SU-DHL-6 (cell line): ENCODE data around the gene SLC25A18.

Experiments
- H2AFZ ChIP-seq: fragments of 200-600 bp; sonication (generic); 2 replicates; pipeline ENCODE4 v1.6.1; 2014; ENCODE audit warnings: low read depth, mild to moderate bottlenecking, moderate library complexity, mixed read lengths, antibody characterized with exemption, low read length; ENCODE audit not compliant: severe bottlenecking
- H3F3A ChIP-seq: fragments of 200-600 bp; shearing (Covaris generic); 2 replicates; pipeline ENCODE4 v1.6.0; 2016; ENCODE audit warnings: antibody characterized with exemption, mild to moderate bottlenecking; ENCODE audit not compliant: insufficient read depth
- H3K27ac ChIP-seq: fragments of 200-600 bp; sonication (generic); 2 replicates; pipeline ENCODE4 v1.5.1; 2016; ENCODE audit warnings: low read depth, mild to moderate bottlenecking, low read length, moderate library complexity, mixed read lengths
- H3K27me3 ChIP-seq: fragments of 200-600 bp; sonication (generic), shearing (Covaris generic); 2 replicates; pipeline ENCODE4 v1.6.0; 2014; ENCODE audit warnings: mild to moderate bottlenecking, low read length
- H3K36me3 ChIP-seq: fragments of 200-600 bp; sonication (generic); 2 replicates; pipeline ENCODE4 v1.6.1; 2014; ENCODE audit warnings: mild to moderate bottlenecking, low read length, mixed read lengths
- H3K4me2 ChIP-seq: fragments of 300-600, 200-600 bp; shearing (Covaris generic), sonication (generic); 2 replicates; pipeline ENCODE4 v1.6.0; 2014; ENCODE audit warnings: low read length, low read depth, mild to moderate bottlenecking; ENCODE audit not compliant: poor library complexity, severe bottlenecking
- H3K4me3 ChIP-seq: fragments of 200-600 bp; sonication (generic); 2 replicates; pipeline ENCODE4 v1.5.1; 2014; ENCODE audit warnings: antibody characterized with exemption, low read length, mild to moderate bottlenecking, mixed read lengths; ENCODE audit not compliant: insufficient read depth, poor library complexity, severe bottlenecking
- H3K79me2 ChIP-seq: fragments of 200-600 bp; sonication (generic); 2 replicates; pipeline ENCODE4 v1.6.1; 2014; ENCODE audit warnings: mild to moderate bottlenecking, low read length, moderate library complexity; ENCODE audit not compliant: insufficient read depth
- H3K9ac ChIP-seq: fragments of 200-600 bp; sonication (generic); 2 replicates; pipeline ENCODE4 v1.7.0; 2014; ENCODE audit warnings: mild to moderate bottlenecking, low read length
- H3K9me2 ChIP-seq: fragments of 200-600 bp; sonication (generic); replicated peaks from 2 replicates; pipeline ENCODE4 v1.6.1; 2014; ENCODE audit warnings: low read length; ENCODE audit not compliant: insufficient read depth
- H3K9me3 ChIP-seq: fragments of 200-600 bp; sonication (generic); 2 replicates; pipeline ENCODE4 v1.6.1; 2014; ENCODE audit warnings: low read length, mixed read lengths; ENCODE audit not compliant: insufficient read depth
- H4K20me1 ChIP-seq: fragments of 200-600 bp; sonication (generic); 2 replicates; pipeline ENCODE4 v1.6.1; 2014; ENCODE audit warnings: low read depth, mild to moderate bottlenecking, antibody characterized with exemption, low read length, moderate library complexity, mixed read lengths
- CTCF ChIP-seq: fragments of 200-600 bp; sonication (generic); IDR thresholded peaks from one replicate; pipeline ENCODE4 v1.5.1; 2017; ENCODE audit warnings: antibody characterized with exemption, mild to moderate bottlenecking, low read length, moderate library complexity; ENCODE audit not compliant: insufficient read depth, poor library complexity, severe bottlenecking
- EZH2phosphoT487 ChIP-seq: fragments of 200-600 bp; sonication (generic), shearing (Covaris generic); conservative IDR thresholded peaks from 2 replicates; pipeline ENCODE4 v1.6.1; 2018; ENCODE audit warnings: mild to moderate bottlenecking, antibody characterized with exemption, low read length, moderate library complexity, mixed read lengths

SLC25A18 gene

DNA sequence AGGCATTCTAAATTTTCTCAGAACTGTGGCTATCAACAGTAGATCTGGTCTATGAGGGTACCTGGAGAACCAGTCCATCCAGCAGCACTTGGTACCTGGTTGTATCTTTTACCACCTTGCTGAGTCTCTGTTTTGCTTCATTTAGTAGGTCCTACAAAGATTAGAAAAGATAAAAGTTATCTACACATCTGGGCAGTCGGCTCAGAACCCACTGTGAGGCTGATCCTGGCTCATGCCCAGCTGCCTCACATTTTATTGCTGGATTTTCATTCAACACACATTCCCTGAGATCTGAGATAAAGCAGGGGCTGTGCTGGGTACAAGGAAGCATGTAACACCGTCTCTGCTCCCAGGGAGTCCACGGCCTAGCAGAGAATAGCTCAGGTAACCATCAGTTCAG, 37.7 kb downstream of the SLC25A18 start:
- Histone ChIP-seq H3K4me3 (no peak overlapping the region), H4K20me1 (no peaks in the 10 kb centered on the region), H3K27ac (no peak overlapping the region), H3K27me3 (no peaks in the 10 kb centered on the region), H3K9me3 (no peaks in the 10 kb centered on the region), H2AFZ (no peak overlapping the region), H3F3A (no peaks in the 10 kb centered on the region), H3K36me3 (0 out of 2 replicates have a peak, but pooled peaks cover 2% of the 10 kb centered on the region), H3K79me2 (no peaks in the 10 kb centered on the region), H3K9ac (no peak overlapping the region), H3K9me2 (no peaks in the 10 kb centered on the region), H3K4me2 (no peak overlapping the region)
- no peak for TF ChIP-seq CTCF
- no peak for TF ChIP-seq EZH2phosphoT487

DNA sequence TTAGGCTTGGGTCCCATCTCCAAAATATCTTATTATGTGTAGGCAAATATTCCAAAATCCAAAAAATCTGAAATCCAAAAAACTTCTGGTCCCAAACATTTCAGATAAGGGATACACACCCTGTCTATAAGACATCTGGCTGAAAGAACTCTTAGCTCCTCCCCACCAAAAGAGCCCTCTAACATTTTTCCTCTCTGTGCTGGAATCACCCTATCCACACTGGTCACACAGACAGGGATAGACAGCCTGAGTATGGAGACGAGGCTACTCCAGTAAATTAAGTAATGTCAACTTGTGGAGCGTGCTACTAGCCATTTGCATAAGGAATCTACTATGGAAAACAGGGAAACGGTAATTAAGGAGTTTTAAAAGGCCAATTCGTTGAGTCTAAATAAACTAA, 40.4 kb downstream of the SLC25A18 start:
- H3K27me3 ChIP-seq = no peaks in the 10 kb centered on the region
- no peak overlapping the region for H3K9ac ChIP-seq
- H3K36me3 ChIP-seq = no peaks in the 10 kb centered on the region
- H4K20me1 ChIP-seq = no peaks in the 10 kb centered on the region
- H3K27ac ChIP-seq = no peak overlapping the region
- no peak for TF ChIP-seq EZH2phosphoT487
- H3K79me2 ChIP-seq = no peaks in the 10 kb centered on the region
- H3K9me3 ChIP-seq = no peaks in the 10 kb centered on the region
- H2AFZ ChIP-seq = no peak overlapping the region
- H3K4me3 ChIP-seq = no peak overlapping the region
- H3F3A ChIP-seq = no peaks in the 10 kb centered on the region
- no peaks in the 10 kb centered on the region for H3K9me2 ChIP-seq
- no peak overlapping the region for H3K4me2 ChIP-seq

GRCh38 chr22:17606496-17606895, 43.2 kb downstream of the SLC25A18 start:
- no peak for TF ChIP-seq EZH2phosphoT487
- TF ChIP-seq CTCF = no peak
- H3K27ac ChIP-seq = no peak overlapping the region
- H3K9ac ChIP-seq = no peak overlapping the region
- H3F3A ChIP-seq = no peaks in the 10 kb centered on the region
- H3K4me2 ChIP-seq = no peak overlapping the region
- no peaks in the 10 kb centered on the region for H3K9me2 ChIP-seq
- H3K36me3 ChIP-seq = no peaks in the 10 kb centered on the region
- no peaks in the 10 kb centered on the region for H4K20me1 ChIP-seq
- no peaks in the 10 kb centered on the region for H3K9me3 ChIP-seq
- no peaks in the 10 kb centered on the region for H3K79me2 ChIP-seq
- no peaks in the 10 kb centered on the region for H3K27me3 ChIP-seq
- H2AFZ ChIP-seq = no peak overlapping the region
- no peak overlapping the region for H3K4me3 ChIP-seq

DNA sequence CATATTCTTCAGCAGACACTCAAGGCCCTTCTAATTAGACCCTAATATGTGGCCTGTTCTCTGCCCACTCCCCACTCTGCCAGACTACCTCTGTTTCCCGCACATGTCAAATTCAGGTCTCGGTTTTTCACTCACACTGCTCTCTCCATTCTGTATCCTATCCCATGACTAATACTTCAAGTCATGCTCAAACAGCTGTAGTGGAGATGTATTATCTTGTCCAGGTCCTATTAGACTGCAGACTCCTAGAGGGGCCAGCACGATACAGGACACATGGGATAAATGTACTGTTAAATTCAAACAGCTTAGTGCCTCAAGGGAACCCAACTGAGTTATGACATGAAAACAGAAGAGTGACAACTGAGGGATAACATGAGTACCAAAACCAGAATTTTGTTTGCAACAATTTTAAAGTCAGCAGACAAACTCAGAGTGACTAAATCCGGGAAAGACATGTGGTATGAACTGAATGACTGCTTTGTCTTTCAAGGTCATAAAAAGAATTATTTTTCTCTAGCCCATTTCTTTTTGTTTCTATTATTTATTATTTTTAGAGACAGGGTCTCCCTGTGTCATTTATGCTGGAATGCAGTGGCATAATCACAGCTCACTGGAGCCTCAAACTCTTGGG, 44.7 kb downstream of the SLC25A18 start:
- no peaks in the 10 kb centered on the region for H3K27me3 ChIP-seq
- no peaks in the 10 kb centered on the region for H4K20me1 ChIP-seq
- H3K4me3 ChIP-seq = no peak overlapping the region
- H3K27ac ChIP-seq = no peak overlapping the region
- no peaks in the 10 kb centered on the region for H3K36me3 ChIP-seq
- no peak overlapping the region for H3K4me2 ChIP-seq
- H3K9me3 ChIP-seq = no peaks in the 10 kb centered on the region
- TF ChIP-seq CTCF (no peak), EZH2phosphoT487 (no peak)
- H3K9ac ChIP-seq = no peak overlapping the region
- H3K9me2 ChIP-seq = no peaks in the 10 kb centered on the region
- H3F3A ChIP-seq = no peaks in the 10 kb centered on the region
- H2AFZ ChIP-seq = no peak overlapping the region
- H3K79me2 ChIP-seq = no peaks in the 10 kb centered on the region
